HG03565 (cell line): ENCODE data around the gene LIME1.
"Not testable (repeated sequence)": the region's sequence is repeated elsewhere in the genome, so short reads cannot be mapped to it uniquely, and the experiment has no call there.

Experiments
- ATAC-seq: cut with Tn5 transposase; IDR thresholded peaks from one replicate; pipeline ENCODE4 v1.9.1; 2021; ENCODE audit warnings: mild to moderate bottlenecking, moderate library complexity; ENCODE audit not compliant: unreplicated experiment

The LIME1 gene

DNA sequence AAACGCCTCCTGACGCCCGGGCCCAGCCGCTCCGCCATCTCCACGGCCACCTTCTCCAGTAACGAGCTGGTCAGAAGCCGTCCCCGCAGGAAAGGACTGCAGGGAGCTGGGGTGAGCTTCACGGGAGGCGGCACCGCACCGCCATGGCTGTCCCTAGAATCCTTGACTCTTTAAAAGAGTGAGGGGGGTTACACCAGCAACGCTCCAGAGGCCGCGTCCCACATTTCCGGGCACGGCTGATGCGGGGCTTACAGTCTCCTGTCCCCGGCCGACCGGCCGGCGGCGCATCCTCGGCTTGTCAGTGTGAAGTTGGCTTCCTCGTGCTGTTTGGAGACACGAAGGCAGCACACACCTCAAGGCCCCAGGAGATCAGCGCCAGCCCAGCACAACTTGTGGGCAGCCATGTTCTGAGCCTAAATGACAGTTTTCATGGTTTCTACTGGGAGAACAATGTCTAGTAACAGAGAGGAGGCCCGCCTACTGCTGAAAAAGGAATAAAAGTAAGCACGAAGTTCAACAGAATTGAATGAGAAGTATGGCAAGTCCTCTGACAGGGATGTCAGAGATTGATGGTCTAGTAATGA, 33.5 kb downstream of the LIME1 start:
- no peak for ATAC-seq

DNA sequence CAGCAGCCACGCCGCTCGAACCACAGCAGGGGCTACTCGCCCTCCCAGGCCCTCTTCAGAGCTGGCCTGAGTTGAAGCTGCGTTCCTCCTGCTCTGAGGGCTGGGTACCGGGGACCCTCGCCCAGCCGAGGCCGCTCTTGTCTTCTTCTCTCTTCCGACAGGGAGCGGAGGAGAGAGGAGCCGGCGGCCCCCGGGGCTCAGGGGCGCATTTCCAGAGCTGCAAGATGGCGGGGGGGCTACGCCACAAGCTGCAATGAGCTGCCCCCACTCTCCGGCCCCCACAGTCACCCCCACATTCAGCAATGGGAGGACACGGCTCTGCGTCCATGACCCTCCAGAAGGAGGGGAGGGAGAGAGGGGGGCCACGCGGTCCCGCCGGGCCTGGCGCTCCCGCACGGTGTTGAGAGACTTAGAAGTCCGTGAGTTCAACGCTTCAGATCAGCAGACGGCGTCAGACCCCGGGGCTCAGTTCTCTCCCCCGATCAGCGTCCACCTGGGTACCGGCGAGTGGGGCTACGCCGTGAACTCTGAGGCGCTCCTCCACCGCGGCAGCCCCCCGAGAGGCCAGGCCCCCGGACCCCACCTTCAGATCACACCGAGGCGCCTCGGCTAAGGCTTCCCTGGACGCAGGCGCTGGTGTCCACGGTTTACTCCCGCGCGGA, 34.7 kb downstream of the LIME1 start:
- no peak for ATAC-seq

GRCh38 chr20:63772781-63773518, 36.5 kb downstream of the LIME1 start:
- ATAC-seq: no peak

DNA sequence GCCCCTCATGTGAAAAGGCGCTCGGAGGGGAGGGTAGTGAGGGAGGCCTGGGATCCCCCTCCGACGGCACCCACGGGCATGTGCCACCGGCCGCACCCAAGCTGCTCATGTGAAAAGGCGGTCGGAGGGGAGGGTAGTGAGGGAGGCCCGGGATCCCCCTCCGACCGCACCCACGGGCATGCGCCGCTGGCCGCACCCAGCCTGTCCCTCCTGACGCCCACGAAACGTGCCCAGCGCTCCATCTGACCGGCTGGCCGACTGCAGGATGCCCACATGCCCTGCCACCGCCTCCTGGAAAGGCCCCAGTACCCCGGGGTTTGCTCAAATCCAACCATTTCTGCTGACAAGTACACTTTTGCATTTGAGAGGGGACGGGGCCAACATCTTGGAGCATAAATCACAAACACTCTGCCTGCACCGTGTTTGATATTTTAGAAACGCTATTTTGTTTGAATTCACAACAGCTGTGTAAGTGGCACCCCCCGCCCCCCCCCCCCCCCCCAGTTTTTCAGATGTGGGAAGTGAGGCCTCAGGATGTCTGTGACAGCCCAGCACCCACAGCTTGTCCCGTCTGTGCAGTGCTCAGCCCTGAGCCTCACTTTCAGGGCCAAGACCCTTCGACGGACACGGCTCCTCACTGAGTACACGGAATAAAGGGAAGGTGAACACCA, 37.2 kb downstream of the LIME1 start:
- ATAC-seq: no peak

DNA sequence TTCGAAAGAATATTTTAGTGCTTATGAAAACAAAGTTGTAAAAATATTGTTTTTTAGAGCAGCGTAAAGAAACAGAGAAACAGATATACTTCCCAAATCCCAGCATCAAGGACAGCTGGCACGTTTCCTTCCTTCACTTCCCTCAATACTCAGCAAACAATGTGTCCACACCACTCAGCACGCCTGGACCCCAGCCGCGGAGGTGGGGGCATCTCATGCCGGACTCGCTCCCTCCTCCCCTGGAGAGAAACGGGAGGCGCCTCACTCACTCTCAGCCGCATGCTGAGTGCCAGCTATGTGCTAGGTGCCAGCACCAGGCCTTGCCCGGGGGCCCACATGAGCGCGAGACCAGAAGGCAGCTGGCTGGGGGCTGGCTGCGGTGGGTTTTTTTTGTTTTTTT, 37.8 kb downstream of the LIME1 start:
- ATAC-seq: no peak

GRCh38 chr20:63775096-63775978, 38.9 kb downstream of the LIME1 start:
- no peak for ATAC-seq

GRCh38 chr20:63776875-63777274, 40.4 kb downstream of the LIME1 start:
- ATAC-seq: not testable (repeated sequence)

DNA sequence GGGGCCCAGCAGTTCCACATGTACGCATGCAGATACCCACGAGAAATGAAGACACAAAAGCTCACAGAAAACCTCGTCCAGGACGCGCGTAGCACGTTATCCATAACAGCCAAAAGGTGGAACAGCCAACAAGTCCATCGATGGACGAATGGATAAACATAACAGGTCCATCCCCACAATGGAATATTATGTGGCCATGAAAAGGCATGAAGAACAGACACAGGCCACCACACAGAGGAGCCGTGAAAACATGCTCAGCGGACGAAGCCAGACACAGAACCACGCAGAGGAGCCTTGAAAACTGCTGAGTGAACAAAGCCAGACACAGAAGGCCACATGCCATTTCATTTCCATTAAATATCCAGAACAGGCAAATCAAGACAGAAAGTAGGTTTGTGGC, 41.1 kb downstream of the LIME1 start:
- no peak for ATAC-seq

DNA sequence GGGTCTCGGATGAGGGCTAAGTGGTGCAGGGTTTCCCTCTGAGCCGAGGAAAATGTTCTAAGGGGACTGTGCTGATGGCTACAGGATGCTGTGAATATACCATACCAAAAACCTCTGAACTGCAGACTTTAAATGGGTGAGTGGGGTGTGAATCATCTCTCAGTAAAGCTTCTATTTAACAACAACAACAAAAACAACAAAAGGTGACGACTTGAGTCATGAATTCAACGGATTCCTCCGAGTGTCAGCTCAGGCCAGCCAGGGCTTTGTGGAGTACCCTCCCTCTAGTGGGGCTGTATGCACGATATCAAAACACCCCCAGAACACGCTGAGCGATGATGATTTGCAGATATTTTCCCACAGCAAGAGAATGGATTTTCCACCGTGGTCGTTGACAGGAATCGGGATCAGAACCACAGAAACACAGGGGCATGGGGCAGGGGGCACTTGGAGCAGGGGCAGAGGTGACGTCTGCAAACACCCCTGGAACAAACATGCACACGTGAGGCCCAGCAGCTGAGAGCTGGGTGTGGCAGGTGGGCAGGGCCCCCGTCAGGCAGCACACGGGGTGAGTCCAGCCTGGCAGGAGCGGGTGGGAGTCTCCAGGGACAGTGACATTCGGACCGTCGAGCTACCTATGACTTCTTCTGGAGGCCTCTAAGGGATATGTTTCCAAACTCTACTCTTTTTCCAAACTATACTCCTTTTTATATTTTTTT, 41.7 kb downstream of the LIME1 start:
- no peak for ATAC-seq

- ATAC-seq: no peak
These were observed 42.4 kb downstream of the LIME1 start for GRCh38 chr20:63778857-63779256.

- no peak for ATAC-seq
These were observed 44.7 kb downstream of the LIME1 start for GRCh38 chr20:63781181-63781580.

GRCh38 chr20:63782051-63782471, 45.6 kb downstream of the LIME1 start:
- ATAC-seq: no peak

GRCh38 chr20:63782521-63782971, 46.1 kb downstream of the LIME1 start:
- no peak for ATAC-seq

DNA sequence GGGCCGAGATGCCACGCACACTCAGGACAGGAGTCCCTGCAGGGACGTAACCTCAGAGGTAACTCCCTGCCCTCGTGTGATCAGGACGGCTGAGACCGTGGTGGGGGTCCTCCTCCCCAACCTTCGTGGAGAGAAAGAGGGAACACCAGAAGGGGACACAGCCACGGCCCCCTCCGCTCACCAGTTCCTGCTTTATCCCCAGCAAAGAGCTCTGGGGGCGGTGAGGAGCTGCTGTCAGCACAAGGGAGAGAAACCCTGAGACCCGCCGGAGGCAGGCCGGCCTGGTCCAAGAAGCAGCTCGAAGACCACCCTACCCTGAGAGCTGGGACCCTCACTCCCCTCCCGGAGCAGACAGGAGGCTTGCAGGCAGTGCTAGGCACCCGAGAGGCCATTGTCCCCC, 47.5 kb downstream of the LIME1 start:
- no peak for ATAC-seq

- ATAC-seq: no peak
These were observed 49.2 kb downstream of the LIME1 start for GRCh38 chr20:63785691-63786131.

GRCh38 chr20:63787302-63787701, 50.8 kb downstream of the LIME1 start:
- ATAC-seq: no peak

- no peak for ATAC-seq
These were observed 51.3 kb downstream of the LIME1 start for GRCh38 chr20:63787749-63788148.
